ENCODE measurements around the gene UNC5CL. TPM values are rescaled to one million over a fixed set of nuclear protein-coding genes. Genes with fewer than 3 reads are reported as not detected.

The UNC5CL gene
- total RNA-seq, 2 donors from 2014 or later: 4.1 to 4.2 TPM

GRCh38 chr6:41073968-41074691, 35.1 kb upstream of the UNC5CL start:
- H3K27ac ChIP-seq: peak overlapping the region; percentile 100
- H3K9ac ChIP-seq (ENCODE audit: low read depth in 2 of 2, low read length in 2 of 2): peak overlapping the region; percentile 95 to 100
- no peaks in the 10 kb centered on the region for H3K36me3 ChIP-seq
- no peaks in the 10 kb centered on the region for H3K4me1 ChIP-seq
- peak overlapping the region; percentile 89 for H3K4me3 ChIP-seq
- DNase-seq: no peak
- H3K27me3 ChIP-seq: no peaks in the 10 kb centered on the region
- TF ChIP-seq CTCF (IDR thresholded peaks at IDR 0.05): no peak
- no peaks in the 10 kb centered on the region for H3K9me3 ChIP-seq
- intact Hi-C loops (cut with DNase I): no loop called here

GRCh38 chr6:41073203-41073967, 34.4 kb upstream of the UNC5CL start:
- H3K36me3 ChIP-seq: no peaks in the 10 kb centered on the region
- DNase-seq: peak; percentile 91
- peak overlapping the region; percentile 95 to 100 for H3K9ac ChIP-seq (ENCODE audit: low read depth in 2 of 2, low read length in 2 of 2)
- intact Hi-C loops (cut with DNase I): no loop called here
- peak overlapping the region; percentile 89 for H3K4me3 ChIP-seq
- TF ChIP-seq CTCF (IDR thresholded peaks at IDR 0.05): peak; percentile 17
- no peaks in the 10 kb centered on the region for H3K4me1 ChIP-seq
- no peaks in the 10 kb centered on the region for H3K9me3 ChIP-seq
- peak overlapping the region; percentile 100 for H3K27ac ChIP-seq
- no peaks in the 10 kb centered on the region for H3K27me3 ChIP-seq

- Histone ChIP-seq H3K27ac (peak within 1 kb of the TSS; percentile 100), H3K4me1 (no peaks in the 10 kb centered on the region), H3K27me3 (no peaks in the 10 kb centered on the region), H3K36me3 (no peaks in the 10 kb centered on the region), H3K4me3 (peak within 1 kb of the TSS; percentile 89), H3K9ac (ENCODE audit: low read depth in 2 of 2, low read length in 2 of 2) (peak within 1 kb of the TSS; percentile 95 to 100), H3K9me3 (no peaks in the 10 kb centered on the region)
- intact Hi-C loops (cut with DNase I): no loop called here
- no peak for DNase-seq
- no peak for TF ChIP-seq CTCF (IDR thresholded peaks at IDR 0.05)
These were observed 33.8 kb upstream of the UNC5CL start, which contains the start of gene NFYA for GRCh38 chr6:41072836-41073202. NFYA (plus strand) TSS chr6:41072974; CDS start chr6:41079090, 6,116 bp downstream.

- intact Hi-C loops (cut with DNase I): no loop called here
- DNase-seq: peak; percentile 100
- Histone ChIP-seq H3K4me3 (peak within 1 kb of the TSS; percentile 89), H3K27ac (peak within 1 kb of the TSS; percentile 100), H3K36me3 (no peaks in the 10 kb centered on the region), H3K9ac (ENCODE audit: low read depth in 2 of 2, low read length in 2 of 2) (peak within 1 kb of the TSS; percentile 95 to 100), H3K9me3 (no peaks in the 10 kb centered on the region), H3K27me3 (no peaks in the 10 kb centered on the region), H3K4me1 (no peaks in the 10 kb centered on the region)
- no peak for TF ChIP-seq CTCF (IDR thresholded peaks at IDR 0.05)
These were observed 33.2 kb upstream of the UNC5CL start, which contains the start of gene OARD1 for GRCh38 chr6:41071923-41072835. OARD1 (minus strand) TSS chr6:41072356; CDS start chr6:41071634, 722 bp downstream.

GRCh38 chr6:41071501-41071922, 32.5 kb upstream of the UNC5CL start:
- H3K36me3 ChIP-seq: no peaks in the 10 kb centered on the region
- H3K27ac ChIP-seq: peak overlapping the region; percentile 100
- DNase-seq: no peak
- H3K4me3 ChIP-seq: peak overlapping the region; percentile 89
- peaks cover 4% of the 10 kb centered on the region for H3K4me1 ChIP-seq
- TF ChIP-seq CTCF (IDR thresholded peaks at IDR 0.05): no peak
- H3K9me3 ChIP-seq: no peaks in the 10 kb centered on the region
- no peaks in the 10 kb centered on the region for H3K27me3 ChIP-seq
- H3K9ac ChIP-seq (ENCODE audit: low read depth in 2 of 2, low read length in 2 of 2): peak overlapping the region; percentile 91 to 98
- intact Hi-C loops (cut with DNase I): no loop called here

Measured in colonic mucosa (tissue), 4 donors.